IMR-90 (cell line): ENCODE data around the gene PRR19. TPM values are rescaled to one million over a fixed set of nuclear protein-coding genes. Genes with fewer than 3 reads are reported as not detected.
A peak's percentile ranks its signal among the peaks of the same experiment; 100 is the strongest.

Experiments used
- ATAC-seq: fragments of 200-7000 bp; cut with Tn5 transposase; 2 replicates; pipeline ENCODE4 v1.9.1; 2020; ENCODE audit warnings: low read depth, mild to moderate bottlenecking, moderate library complexity
- BruUV-seq: library from RNA; stranded (reverse); fragments of 400-500 nt; replicated peaks from 2 replicates; lab custom pipeline; 2021; lab: Mats Ljungman, UMichigan
- CTCF ChIA-PET: fragments of 300-600 bp; formaldehyde crosslinking; extraction: SDS; loops from one replicate; lab custom pipeline; 2021; ENCODE audit warnings: antibody characterized with exemption; lab: Yijun Ruan, JAX
- POLR2A ChIA-PET: fragments of 300-600 bp; sonication (Branson Sonifier 250); formaldehyde crosslinking; loops from one replicate; lab custom pipeline; 2022; ENCODE audit warnings: antibody characterized with exemption; ENCODE audit not compliant: unreplicated experiment; lab: Charles Lee
- DNase-seq: peaks from one replicate; pipeline ENCODE4 v3.0.0; 2013
- H2AFZ ChIP-seq: replicated peaks from 2 replicates; pipeline ENCODE3; 2013; ENCODE audit warnings: low read length, mild to moderate bottlenecking; ENCODE audit not compliant: poor library complexity
- H2AK5ac ChIP-seq: 2 replicates; pipeline ENCODE4 v1.6.1; 2013; ENCODE audit warnings: low read depth, low read length, inconsistent platforms
- H2AK9ac ChIP-seq: replicated peaks from 2 replicates; pipeline ENCODE3; 2013; ENCODE audit warnings: mild to moderate bottlenecking, low read depth, low read length, moderate library complexity; ENCODE audit not compliant: poor library complexity
- H2BK120ac ChIP-seq: 2 replicates; pipeline ENCODE4 v1.6.1; 2013; ENCODE audit warnings: low read depth, low read length, inconsistent platforms
- H2BK15ac ChIP-seq: 3 replicates; pipeline ENCODE4 v1.6.1; 2013; ENCODE audit warnings: low read depth, low read length, inconsistent platforms
- H2BK20ac ChIP-seq: 2 replicates; pipeline ENCODE4 v1.6.1; 2013; ENCODE audit warnings: low read depth, mild to moderate bottlenecking, inconsistent platforms, low read length, moderate library complexity
- H2BK5ac ChIP-seq: 2 replicates; pipeline ENCODE4 v1.6.1; 2013; ENCODE audit warnings: mild to moderate bottlenecking, low read depth, low read length, inconsistent platforms; ENCODE audit not compliant: poor library complexity, severe bottlenecking
- H3K14ac ChIP-seq: replicated peaks from 2 replicates; pipeline ENCODE4 v1.6.1; 2013; ENCODE audit warnings: low read depth, low read length, inconsistent platforms
- H3K18ac ChIP-seq: 2 replicates; pipeline ENCODE4 v1.6.1; 2013; ENCODE audit warnings: low read depth, low read length, control low read depth
- H3K23ac ChIP-seq: 2 replicates; pipeline ENCODE4 v1.6.1; 2013; ENCODE audit warnings: low read depth, low read length, inconsistent platforms
- H3K27ac ChIP-seq: 2 replicates; pipeline ENCODE4 v1.5.1; 2013; ENCODE audit warnings: mild to moderate bottlenecking, control low read depth, low read length; ENCODE audit not compliant: insufficient read depth
- H3K27me3 ChIP-seq: 2 replicates; pipeline ENCODE4 v1.6.1; 2013; ENCODE audit warnings: low read length; ENCODE audit not compliant: control insufficient read depth, insufficient read depth
- H3K36me3 ChIP-seq: 2 replicates; pipeline ENCODE4 v1.6.1; 2013; ENCODE audit warnings: low read length, mixed read lengths; ENCODE audit not compliant: control insufficient read depth, insufficient read depth
- H3K4ac ChIP-seq: 2 replicates; pipeline ENCODE4 v1.6.1; 2013; ENCODE audit warnings: low read depth, low read length, inconsistent platforms
- H3K4me1 ChIP-seq: 2 replicates; pipeline ENCODE4 v1.6.1; 2013; ENCODE audit warnings: low read length, mixed read lengths; ENCODE audit not compliant: control insufficient read depth, insufficient read depth
- H3K4me2 ChIP-seq: 2 replicates; pipeline ENCODE4 v1.6.1; 2013; ENCODE audit warnings: low read depth, mild to moderate bottlenecking, control low read depth, low read length, moderate library complexity
- H3K4me3 ChIP-seq: 2 replicates; pipeline ENCODE4 v1.5.1; 2013; ENCODE audit warnings: low read depth, mild to moderate bottlenecking, control low read depth, low read length, moderate library complexity; ENCODE audit not compliant: insufficient read depth
- H3K56ac ChIP-seq: 2 replicates; pipeline ENCODE4 v1.6.1; 2013; ENCODE audit warnings: low read length, inconsistent platforms; ENCODE audit not compliant: insufficient read depth; ENCODE audit errors: extremely low read depth
- H3K79me1 ChIP-seq, 2 experiments: 2 replicates each; pipeline ENCODE4 v1.6.1; 2013; ENCODE audit warnings: low read length in 2 of 2, inconsistent platforms in 1 of 2, low read depth in 1 of 2
- H3K9ac ChIP-seq: 2 replicates; pipeline ENCODE4 v1.6.1; 2013; ENCODE audit warnings: low read depth, low read length, control low read depth
- H3K9me1 ChIP-seq: 2 replicates; pipeline ENCODE4 v1.6.1; 2013; ENCODE audit warnings: low read length, inconsistent platforms; ENCODE audit not compliant: insufficient read depth
- H3K9me3 ChIP-seq: 2 replicates; pipeline ENCODE4 v1.6.1; 2013; ENCODE audit warnings: low read length; ENCODE audit not compliant: control insufficient read depth, insufficient read depth
- H4K20me1 ChIP-seq: 2 replicates; pipeline ENCODE4 v1.6.1; 2013; ENCODE audit warnings: low read length, inconsistent platforms; ENCODE audit not compliant: insufficient read depth
- H4K5ac ChIP-seq: 2 replicates; pipeline ENCODE4 v1.6.1; 2013; ENCODE audit warnings: mild to moderate bottlenecking, low read depth, low read length, control low read depth
- H4K8ac ChIP-seq, 2 experiments: 2 replicates each; pipeline ENCODE4 v1.6.1; 2013; ENCODE audit warnings: low read depth in 2 of 2, low read length in 2 of 2, control low read depth in 1 of 2, inconsistent platforms in 1 of 2
- H4K91ac ChIP-seq: 2 replicates; pipeline ENCODE4 v1.6.1; 2013; ENCODE audit warnings: low read depth, low read length, inconsistent platforms; ENCODE audit not compliant: insufficient read depth
- BHLHE40 ChIP-seq: fragments of 150-350 bp; IDR thresholded peaks from 2 replicates; pipeline ENCODE4 v1.6.1; 2016; ENCODE audit warnings: mild to moderate bottlenecking, low read depth, low read length
- CEBPB ChIP-seq: IDR thresholded peaks from 2 replicates; pipeline ENCODE4 v1.6.1; 2012; ENCODE audit warnings: low read depth, low read length, improper control_type of control experiment
- CHD1 ChIP-seq: IDR thresholded peaks from 2 replicates; pipeline ENCODE4 v1.6.1; 2012; ENCODE audit warnings: low read depth, low read length, improper control_type of control experiment
- ELK1 ChIP-seq: fragments of 150-350 bp; IDR thresholded peaks from 2 replicates; pipeline ENCODE4 v1.6.1; 2016; ENCODE audit warnings: low read depth, mild to moderate bottlenecking, low read length, moderate library complexity, borderline replicate concordance
- FOS ChIP-seq: fragments of 150-350 bp; IDR thresholded peaks from 2 replicates; pipeline ENCODE4 v1.6.1; 2016; ENCODE audit warnings: low read depth, low read length
- MAFK ChIP-seq: IDR thresholded peaks from 2 replicates; pipeline ENCODE4 v1.6.1; 2012; ENCODE audit warnings: low read depth, low read length, improper control_type of control experiment
- MAZ ChIP-seq: IDR thresholded peaks from 2 replicates; pipeline ENCODE4 v1.6.1; 2012; ENCODE audit warnings: low read depth, mild to moderate bottlenecking, low read length, improper control_type of control experiment, moderate library complexity, borderline replicate concordance
- MXI1 ChIP-seq: IDR thresholded peaks from 2 replicates; pipeline ENCODE4 v1.6.1; 2012; ENCODE audit warnings: low read depth, mild to moderate bottlenecking, low read length, moderate library complexity, borderline replicate concordance
- NFE2L2 ChIP-seq: fragments of 150-350 bp; IDR thresholded peaks from 2 replicates; pipeline ENCODE4 v1.6.1; 2016; ENCODE audit warnings: low read depth, mild to moderate bottlenecking, low read length
- POLR2A ChIP-seq: IDR thresholded peaks from 2 replicates; pipeline ENCODE4 v1.6.1; 2012; ENCODE audit warnings: mild to moderate bottlenecking, low read depth, low read length
- RCOR1 ChIP-seq: IDR thresholded peaks from 2 replicates; pipeline ENCODE4 v1.6.1; 2012; ENCODE audit warnings: mild to moderate bottlenecking, low read length, improper control_type of control experiment; ENCODE audit not compliant: insufficient replicate concordance
- RFX5 ChIP-seq: IDR thresholded peaks from 2 replicates; pipeline ENCODE4 v1.8.0; 2012; ENCODE audit warnings: low read depth, mild to moderate bottlenecking, low read length, moderate library complexity
- SMC3 ChIP-seq: fragments of 150-350 bp; IDR thresholded peaks from 2 replicates; pipeline ENCODE4 v1.6.1; 2016; ENCODE audit warnings: low read depth, mild to moderate bottlenecking, antibody characterized with exemption, low read length, moderate library complexity
- WGBS, 2 experiments: methylation state at CpG; one replicate each; pipeline versions ENCODE4 v1.1.5 to v1.1.7; 2013; ENCODE audit warnings: missing lambda C conversion rate in 2 of 2; ENCODE audit not compliant: insufficient read length in 1 of 2; ENCODE audit errors: extremely low coverage in 2 of 2; 5-methylcytosine and 5-hydroxymethylcytosine counted together
- dilution Hi-C: fragments of 300-500 bp; cut with HindIII; formaldehyde crosslinking; loops from one replicate; pipeline ENCODE4 v1.14.3; 2018; ENCODE audit warnings: low sequenced_read_pairs; ENCODE audit not compliant: unreplicated experiment
- in situ Hi-C: fragments of 300-500 bp; cut with MboI; formaldehyde crosslinking; loops from 3 replicates; pipeline ENCODE4 v1.14.3; 2019; ENCODE audit warnings: low sequenced_read_pairs, inconsistent platforms, mixed read lengths
- intact Hi-C: fragments of 100-400 bp; cut with micrococcal nuclease; formaldehyde crosslinking; loops from 2 replicates; pipeline ENCODE4 v1.10.0; 2022
- polyA plus RNA-seq, 3 experiments: library from polyadenylated mRNA; depleted of rRNA; stranded (reverse); fragments of >200 nt; gene quantifications; 2 replicates each; pipeline ENCODE4 v1.2.3, GENCODE V29; 2012; ENCODE audit warnings: low replicate concordance in 1 of 3
- total RNA-seq: library from RNA; depleted of rRNA; stranded (reverse); fragments of >200 nt; gene quantifications from 2 replicates; pipeline ENCODE4 v1.2.3, GENCODE V29; 2012
- TF ChIP-seq, protein P1 (sequence below): conservative IDR thresholded peaks from 2 replicates; pipeline ENCODE4 v1.5.1; 2012; ENCODE audit warnings: mild to moderate bottlenecking, low read depth, low read length, improper control_type of control experiment

PRR19 gene
- total and polyA plus RNA-seq, 2 of the 4 experiments (the other 2 are of a cell fraction): 0.36 to 1.6 TPM

- H3K4me3 ChIP-seq: no peak overlapping the region
- in situ Hi-C loops: no loop called here
- no peak for ATAC-seq
- H3K36me3 ChIP-seq: peaks cover 74% of the 10 kb centered on the region
- no peak overlapping the region for H3K4ac ChIP-seq
- H3K14ac ChIP-seq: no peak overlapping the region
- no peaks in the 10 kb centered on the region for H3K27me3 ChIP-seq
- no peak for DNase-seq
- TF ChIP-seq NFE2L2 (no peak), MAZ (no peak), CHD1 (no peak), MXI1 (no peak), RCOR1 (no peak), ELK1 (no peak), MAFK (no peak), POLR2A (no peak), BHLHE40 (no peak), RFX5 (no peak), SMC3 (no peak), CEBPB (no peak), FOS (no peak)
- TF ChIP-seq, protein P1, sequence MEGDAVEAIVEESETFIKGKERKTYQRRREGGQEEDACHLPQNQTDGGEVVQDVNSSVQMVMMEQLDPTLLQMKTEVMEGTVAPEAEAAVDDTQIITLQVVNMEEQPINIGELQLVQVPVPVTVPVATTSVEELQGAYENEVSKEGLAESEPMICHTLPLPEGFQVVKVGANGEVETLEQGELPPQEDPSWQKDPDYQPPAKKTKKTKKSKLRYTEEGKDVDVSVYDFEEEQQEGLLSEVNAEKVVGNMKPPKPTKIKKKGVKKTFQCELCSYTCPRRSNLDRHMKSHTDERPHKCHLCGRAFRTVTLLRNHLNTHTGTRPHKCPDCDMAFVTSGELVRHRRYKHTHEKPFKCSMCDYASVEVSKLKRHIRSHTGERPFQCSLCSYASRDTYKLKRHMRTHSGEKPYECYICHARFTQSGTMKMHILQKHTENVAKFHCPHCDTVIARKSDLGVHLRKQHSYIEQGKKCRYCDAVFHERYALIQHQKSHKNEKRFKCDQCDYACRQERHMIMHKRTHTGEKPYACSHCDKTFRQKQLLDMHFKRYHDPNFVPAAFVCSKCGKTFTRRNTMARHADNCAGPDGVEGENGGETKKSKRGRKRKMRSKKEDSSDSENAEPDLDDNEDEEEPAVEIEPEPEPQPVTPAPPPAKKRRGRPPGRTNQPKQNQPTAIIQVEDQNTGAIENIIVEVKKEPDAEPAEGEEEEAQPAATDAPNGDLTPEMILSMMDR: no peak
- no peak overlapping the region for H3K23ac ChIP-seq
- no peak overlapping the region for H2BK120ac ChIP-seq
- H3K4me2 ChIP-seq: no peak overlapping the region
- dilution Hi-C loops: no loop called here
- ChIA-PET CTCF (no interaction called here), POLR2A (no interaction called here)
- no peak overlapping the region for H3K27ac ChIP-seq
- no TSS peak for BruUV-seq
- no peak overlapping the region for H2BK5ac ChIP-seq
- H3K4me1 ChIP-seq: peaks cover 16% of the 10 kb centered on the region
- peaks cover 23% of the 10 kb centered on the region for H4K20me1 ChIP-seq
- H2AFZ ChIP-seq: no peak overlapping the region
- no peak overlapping the region for H4K5ac ChIP-seq
- no CpG with 5 or more reads among the region's 8 CpGs for WGBS, 2 experiments
- intact Hi-C loops: no loop called here
- no peak overlapping the region for H3K56ac ChIP-seq
- peak overlapping the region; percentile 5 for H2AK9ac ChIP-seq
- no peak overlapping the region for H4K91ac ChIP-seq
- no peaks in the 10 kb centered on the region for H3K9me3 ChIP-seq
- H3K9me1 ChIP-seq: peaks cover 7% of the 10 kb centered on the region; the same call in 1 of the 2 replicates
- no peak overlapping the region for H3K18ac ChIP-seq
- no peak overlapping the region for H2BK20ac ChIP-seq
- no peak overlapping the region for H3K9ac ChIP-seq
- no peak overlapping the region for H4K8ac ChIP-seq
- no peak overlapping the region for H2AK5ac ChIP-seq
- peaks cover 25 to 34% of the 10 kb centered on the region in 2 experiments for H3K79me1 ChIP-seq
- no peak overlapping the region for H2BK15ac ChIP-seq
Measured at GRCh38 chr19:42289556-42290041, 12.3 kb upstream of the PRR19 start.
